RCC 7860 (cell line): ENCODE data around the gene PTPRK.

ENCODE experiments used
- DNase-seq: peaks from one replicate; pipeline ENCODE4 v3.0.0-alpha.2; 2015; ENCODE audit warnings: low spot score
- FAIRE-seq: peaks from 2 replicates; lab custom pipeline; 2012; peaks lifted over from hg19 to GRCh38; lab: Jason Lieb, UNC

The PTPRK gene

GRCh38 chr6:128208078-128208477 is 312.3 kb downstream of the PTPRK start:
- peak; percentile 34 for DNase-seq
- FAIRE-seq = peak; percentile 21

- no peak for DNase-seq
- no peak for FAIRE-seq
Measured at GRCh38 chr6:128206610-128207426, 313.6 kb downstream of the PTPRK start.

- no peak for DNase-seq
- FAIRE-seq = no peak
Measured at GRCh38 chr6:128204616-128205015, 315.8 kb downstream of the PTPRK start.

- FAIRE-seq (no peak), DNase-seq (no peak)
Measured at GRCh38 chr6:128202169-128202765, 318.1 kb downstream of the PTPRK start.

GRCh38 chr6:128200789-128201188 is 319.6 kb downstream of the PTPRK start:
- DNase-seq (no peak), FAIRE-seq (no peak)

- DNase-seq = no peak
- no peak for FAIRE-seq
Measured at GRCh38 chr6:128199461-128199860, 320.9 kb downstream of the PTPRK start.

- no peak for DNase-seq
- no peak for FAIRE-seq
Measured at GRCh38 chr6:128192972-128193371, 327.4 kb downstream of the PTPRK start.

- no peak for FAIRE-seq
- DNase-seq = no peak
Measured at GRCh38 chr6:128188678-128189077, 331.7 kb downstream of the PTPRK start.

GRCh38 chr6:128186729-128187128 is 333.7 kb downstream of the PTPRK start:
- no peak for FAIRE-seq
- no peak for DNase-seq

- no peak for FAIRE-seq
- DNase-seq = no peak
Measured at GRCh38 chr6:128179876-128180438, 340.4 kb downstream of the PTPRK start.

- no peak for DNase-seq
- FAIRE-seq = no peak
Measured at GRCh38 chr6:128174724-128175123, 345.7 kb downstream of the PTPRK start.

GRCh38 chr6:128172752-128173682 is 347.4 kb downstream of the PTPRK start:
- no peak for DNase-seq

GRCh38 chr6:128172081-128172480 is 348.3 kb downstream of the PTPRK start:
- no peak for DNase-seq
- no peak for FAIRE-seq

More at GRCh38 chr6:128172752-128173682, 347.4 kb downstream of the PTPRK start:
- FAIRE-seq = no peak

GRCh38 chr6:128171182-128171581 is 349.2 kb downstream of the PTPRK start:
- FAIRE-seq = no peak

GRCh38 chr6:128168244-128168643 is 352.2 kb downstream of the PTPRK start:
- FAIRE-seq (no peak), DNase-seq (no peak)

More at GRCh38 chr6:128171182-128171581, 349.2 kb downstream of the PTPRK start:
- DNase-seq = no peak

- DNase-seq = no peak
- no peak for FAIRE-seq
Measured at GRCh38 chr6:128167552-128167951, 352.8 kb downstream of the PTPRK start.

GRCh38 chr6:128164254-128164653 is 356.1 kb downstream of the PTPRK start:
- DNase-seq (no peak), FAIRE-seq (no peak)

- DNase-seq (no peak), FAIRE-seq (no peak)
Measured at GRCh38 chr6:128162423-128162822, 358.0 kb downstream of the PTPRK start.

- no peak for FAIRE-seq
- no peak for DNase-seq
Measured at GRCh38 chr6:128161839-128162238, 358.6 kb downstream of the PTPRK start.

GRCh38 chr6:128161263-128161662 is 359.1 kb downstream of the PTPRK start:
- DNase-seq = no peak
- FAIRE-seq = no peak

GRCh38 chr6:128158496-128158895 is 361.9 kb downstream of the PTPRK start:
- FAIRE-seq = no peak
- DNase-seq = no peak
